HepG2 (cell line): ENCODE measurements around the gene HOXA6. TPM values are rescaled to one million over a fixed set of nuclear protein-coding genes. Genes with fewer than 3 reads are reported as not detected.

ENCODE experiments used
- ATAC-seq: fragments of 200-7000 bp; cut with Tn5 transposase; 3 replicates; pipeline ENCODE4 v1.9.1; 2020; ENCODE audit warnings: mild to moderate bottlenecking, moderate library complexity
- BruUV-seq: library from RNA; stranded (reverse); fragments of 400-500 nt; replicated peaks from 2 replicates; lab custom pipeline; 2021; lab: Mats Ljungman, UMichigan
- CTCF ChIA-PET: fragments of 300-600 bp; formaldehyde crosslinking; extraction: SDS; loops from one replicate; lab custom pipeline; 2021; ENCODE audit warnings: low total read pairs, inconsistent platforms, low intra/inter-chr PET ratio; lab: Yijun Ruan, JAX
- POLR2A ChIA-PET: fragments of 350-600 bp; sonication (Branson Sonifier 250); formaldehyde crosslinking; loops from one replicate; lab custom pipeline; 2020; ENCODE audit warnings: antibody characterized with exemption, inconsistent platforms; lab: Yijun Ruan, JAX
- DNase-seq: peaks from one replicate; pipeline ENCODE4 v3.0.0-alpha.2; 2015; ENCODE audit warnings: low spot score
- FAIRE-seq: peaks from 3 replicates; lab custom pipeline; 2011; peaks lifted over from hg19 to GRCh38; lab: Jason Lieb, UNC
- H2AFZ ChIP-seq: one replicate; pipeline ENCODE4 v1.6.1; 2011; ENCODE audit warnings: low read length, inconsistent platforms
- H3K27ac ChIP-seq: fragments of 300-600 bp; 3 replicates; pipeline ENCODE4 v1.8.0; 2011; ENCODE audit warnings: mixed run types, mild to moderate bottlenecking, mixed read lengths, low read length, inconsistent platforms; ENCODE audit not compliant: insufficient read depth; ENCODE audit errors: extremely low read length
- H3K27me3 ChIP-seq, 2 experiments: fragments of 200-600 bp in 1 of 2; 2 replicates in 1 of 2; 3 replicates in 1 of 2; pipeline versions ENCODE4 v1.6.0 to v1.8.0; 2011; ENCODE audit warnings: low read length in 2 of 2, mild to moderate bottlenecking in 2 of 2, moderate library complexity in 2 of 2, inconsistent platforms in 1 of 2; ENCODE audit not compliant: insufficient read depth in 2 of 2, control insufficient read depth in 1 of 2
- H3K36me3 ChIP-seq, 2 experiments: fragments of 200-600 bp in 1 of 2; replicated peaks in 1 of 2; 2 replicates in 1 of 2; 3 replicates in 1 of 2; pipeline versions ENCODE4 v1.5.1 to v1.8.0; 2011; ENCODE audit warnings: low read length in 2 of 2, inconsistent platforms in 1 of 2; ENCODE audit not compliant: insufficient read depth in 2 of 2, control insufficient read depth in 1 of 2
- H3K4me1 ChIP-seq: 2 replicates; pipeline ENCODE4 v1.5.1; 2012; ENCODE audit warnings: low read length, inconsistent platforms; ENCODE audit not compliant: insufficient read depth
- H3K4me2 ChIP-seq: 2 replicates; pipeline ENCODE4 v1.6.0; 2011; ENCODE audit warnings: low read depth, low read length, inconsistent platforms
- H3K4me3 ChIP-seq, 3 experiments: fragments of 200-600 bp in 1 of 3; sonication (generic), shearing (Covaris generic) in 1 of 3; replicated peaks in 1 of 3; 2 replicates each; pipeline ENCODE4 v1.5.1; 2011 to 2016; ENCODE audit warnings: low read length in 3 of 3, inconsistent platforms in 2 of 3, low read depth in 2 of 3, mild to moderate bottlenecking in 2 of 3, control low read depth in 1 of 3, mixed read lengths in 1 of 3; ENCODE audit not compliant: insufficient read depth in 1 of 3
- H3K79me2 ChIP-seq: one replicate; pipeline ENCODE4 v1.6.1; 2011; ENCODE audit warnings: low read length, inconsistent platforms; ENCODE audit not compliant: insufficient read depth
- H3K9ac ChIP-seq: 2 replicates; pipeline ENCODE4 v1.6.0; 2011; ENCODE audit warnings: mild to moderate bottlenecking, low read depth, low read length, inconsistent platforms; ENCODE audit not compliant: insufficient read depth
- H3K9me3 ChIP-seq: 2 replicates; pipeline ENCODE4 v1.5.1; 2012; ENCODE audit warnings: mild to moderate bottlenecking, low read length
- H4K20me1 ChIP-seq: 2 replicates; pipeline ENCODE4 v1.6.0; 2011; ENCODE audit warnings: inconsistent platforms, mild to moderate bottlenecking, low read length, moderate library complexity; ENCODE audit not compliant: insufficient read depth
- NKX3-1 ChIP-seq: sonication (generic); formaldehyde crosslinking; IDR thresholded peaks from 2 replicates; pipeline ENCODE4 v1.5.0; 2020; ENCODE audit warnings: missing genetic modification reagents
- SKI ChIP-seq: fragments of 450-650 bp; IDR thresholded peaks from one replicate; pipeline ENCODE4 v1.6.1; 2018; ENCODE audit warnings: mild to moderate bottlenecking; ENCODE audit not compliant: partially characterized antibody
- TAF15 ChIP-seq: fragments of 200-400 bp; formaldehyde crosslinking; IDR thresholded peaks from one replicate; pipeline ENCODE4 v1.6.1; 2018; ENCODE audit warnings: mild to moderate bottlenecking, low read depth, low read length; ENCODE audit not compliant: poor library complexity, severe bottlenecking
- TCF7L2 ChIP-seq: IDR thresholded peaks from 2 replicates; pipeline ENCODE4 v1.6.1; 2011; ENCODE audit warnings: mild to moderate bottlenecking, low read depth, low read length, moderate library complexity
- TEAD2 ChIP-seq: sonication (generic); formaldehyde crosslinking; IDR thresholded peaks from 2 replicates; pipeline ENCODE4 v1.9.0; 2021; ENCODE audit warnings: missing genetic modification reagents
- TIGD3 ChIP-seq: sonication (generic); formaldehyde crosslinking; IDR thresholded peaks from 2 replicates; pipeline ENCODE4 v1.5.1; 2020; ENCODE audit warnings: mild to moderate bottlenecking, missing genetic modification reagents, borderline replicate concordance
- ZMAT3 ChIP-seq: sonication (generic); formaldehyde crosslinking; conservative IDR thresholded peaks from 2 replicates; pipeline ENCODE4 v1.7.0; 2021; ENCODE audit warnings: missing genetic modification reagents
- ZNF326 ChIP-seq: sonication (generic); formaldehyde crosslinking; IDR thresholded peaks from 2 replicates; pipeline ENCODE4 v1.4.0; 2020; ENCODE audit warnings: missing genetic modification reagents, borderline replicate concordance
- ZNF558 ChIP-seq: sonication (generic); formaldehyde crosslinking; IDR thresholded peaks from 2 replicates; pipeline ENCODE4 v1.9.0; 2022; ENCODE audit warnings: mild to moderate bottlenecking, missing genetic modification reagents, borderline replicate concordance
- ZNF720 ChIP-seq: sonication (generic); formaldehyde crosslinking; IDR thresholded peaks from 2 replicates; pipeline ENCODE4 v1.4.0; 2020; ENCODE audit warnings: missing genetic modification reagents
- WGBS: methylation state at CpG from one replicate; pipeline ENCODE4 v1.1.6; 2017; ENCODE audit warnings: low lambda C conversion rate; 5-methylcytosine and 5-hydroxymethylcytosine counted together
- in situ Hi-C: cut with HindIII; loops from 2 replicates; pipeline ENCODE4 v1.10.0; 2017; ENCODE audit warnings: low pct_unique_long_range_greater_than_20kb; ENCODE audit not compliant: extremely low pct_ligation_motif_present
- intact Hi-C: fragments of 100-400 bp; cut with micrococcal nuclease; formaldehyde crosslinking; loops from one replicate; pipeline ENCODE4 v1.10.0; 2022; ENCODE audit not compliant: unreplicated experiment
- polyA plus RNA-seq, 8 experiments: library from polyadenylated mRNA; depleted of rRNA in 3 of 8; stranded (reverse) in 7 of 8; unstranded in 1 of 8; fragments of >200 nt; fragmentation: Illumina TruSeq in 4 of 8; extraction: Trizol in 4 of 8; gene quantifications; 2 replicates each; pipeline versions ENCODE4 v1.2.1 to v1.2.3, GENCODE V29; 2011 to 2016; ENCODE audit warnings: low read depth in 4 of 8, missing spikeins in 1 of 8, mixed read lengths in 1 of 8; ENCODE audit not compliant: insufficient read depth in 1 of 8
- total RNA-seq, 5 experiments: library from RNA; depleted of rRNA; stranded (reverse); fragments of >200 nt; fragmentation: Illumina TruSeq; extraction: Trizol; gene quantifications; 2 replicates each; pipeline ENCODE4 v1.2.3, GENCODE V29; 2016; ENCODE audit warnings: low read depth in 1 of 5
- TF ChIP-seq, protein P1 (sequence below), 2 experiments: sonication (generic) in 1 of 2; formaldehyde crosslinking in 1 of 2; IDR thresholded peaks; 2 replicates each; pipeline versions ENCODE4 v1.4.0 to v1.6.1; 2016 to 2020; ENCODE audit warnings: borderline replicate concordance in 1 of 2, low read depth in 1 of 2, mild to moderate bottlenecking in 1 of 2, missing genetic modification reagents in 1 of 2
- TF ChIP-seq, protein P2 (sequence below): sonication (generic); formaldehyde crosslinking; IDR thresholded peaks from 2 replicates; pipeline ENCODE4 v1.4.0; 2020; ENCODE audit warnings: missing genetic modification reagents

HOXA6 gene
- total and polyA plus RNA-seq, 2 of the 13 experiments (the other 11 are each of a cell fraction or from before 2014, with no cell fraction given) = 1.3 to 1.5 TPM

DNA sequence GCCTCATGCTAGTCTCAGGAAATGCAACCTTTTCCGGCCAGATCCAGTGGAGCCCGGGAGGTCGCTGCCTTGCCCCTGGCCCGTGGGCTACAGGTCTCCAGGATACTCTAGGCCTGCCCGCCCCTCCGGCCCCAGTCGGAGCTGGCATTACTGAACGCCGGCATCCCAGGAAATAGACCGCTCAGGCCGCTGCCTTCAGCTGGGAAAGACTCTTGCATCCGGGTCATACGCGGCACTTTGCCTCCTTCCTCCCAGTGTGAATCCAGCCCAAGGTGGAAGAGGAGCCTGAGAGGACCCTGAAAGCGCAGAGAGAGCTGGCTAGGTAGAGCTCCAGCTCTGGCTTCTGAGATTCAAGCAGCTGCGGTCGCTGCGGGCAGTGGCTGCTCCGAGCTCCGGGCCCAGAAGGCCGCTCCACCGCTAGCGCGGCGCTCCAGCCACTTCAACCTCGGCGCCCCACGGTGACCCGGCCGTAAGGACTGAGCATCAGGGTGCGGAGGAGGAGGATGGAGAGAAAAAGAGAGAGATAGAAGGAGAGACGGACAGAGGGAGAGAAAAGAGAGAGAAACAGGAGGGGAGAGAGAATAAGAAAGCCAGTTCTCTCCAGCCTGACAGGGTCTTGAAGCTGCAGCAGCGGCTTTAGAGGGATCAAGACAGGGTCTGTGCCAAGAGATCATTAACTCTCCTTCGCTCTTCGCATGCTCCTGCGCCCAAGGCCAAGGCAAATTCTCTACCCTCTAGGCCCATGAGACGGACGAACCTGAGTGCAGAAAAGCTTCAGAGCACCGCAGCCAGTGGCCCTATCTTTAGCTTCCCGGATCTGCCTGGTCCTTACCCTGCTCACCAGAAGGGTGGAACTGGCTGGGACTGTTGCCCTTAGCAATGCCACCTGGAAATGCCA is 28.3 kb upstream of the HOXA6 start:
- Histone ChIP-seq H4K20me1 (no peaks in the 10 kb centered on the region), H3K27ac (no peak overlapping the region), H3K27me3 (peaks cover 4 to 80% of the 10 kb centered on the region in 2 experiments), H3K4me3 (no peak overlapping the region), H3K9ac (no peak overlapping the region), H3K4me1 (peaks cover 30% of the 10 kb centered on the region), H3K9me3 (no peaks in the 10 kb centered on the region), H3K36me3 (no peaks in the 10 kb centered on the region), H3K79me2 (no peaks in the 10 kb centered on the region), H2AFZ (no peak overlapping the region), H3K4me2 (no peak overlapping the region)
- no peak for FAIRE-seq
- intact Hi-C loops = no loop called here
- no peak for DNase-seq
- ATAC-seq = no peak
- no TSS peak for BruUV-seq
- ChIA-PET CTCF (no interaction called here), POLR2A (no interaction called here)
- TF ChIP-seq ZNF558 (no peak), TEAD2 (CRISPR knock-in tag) (no peak), ZMAT3 (CRISPR knock-in tag) (no peak), ZNF720 (CRISPR knock-in tag) (no peak), TIGD3 (CRISPR knock-in tag) (no peak), TCF7L2 (no peak), NKX3-1 (CRISPR knock-in tag) (no peak), SKI (no peak), ZNF326 (CRISPR knock-in tag) (no peak), TAF15 (no peak)
- TF ChIP-seq, protein P1, sequence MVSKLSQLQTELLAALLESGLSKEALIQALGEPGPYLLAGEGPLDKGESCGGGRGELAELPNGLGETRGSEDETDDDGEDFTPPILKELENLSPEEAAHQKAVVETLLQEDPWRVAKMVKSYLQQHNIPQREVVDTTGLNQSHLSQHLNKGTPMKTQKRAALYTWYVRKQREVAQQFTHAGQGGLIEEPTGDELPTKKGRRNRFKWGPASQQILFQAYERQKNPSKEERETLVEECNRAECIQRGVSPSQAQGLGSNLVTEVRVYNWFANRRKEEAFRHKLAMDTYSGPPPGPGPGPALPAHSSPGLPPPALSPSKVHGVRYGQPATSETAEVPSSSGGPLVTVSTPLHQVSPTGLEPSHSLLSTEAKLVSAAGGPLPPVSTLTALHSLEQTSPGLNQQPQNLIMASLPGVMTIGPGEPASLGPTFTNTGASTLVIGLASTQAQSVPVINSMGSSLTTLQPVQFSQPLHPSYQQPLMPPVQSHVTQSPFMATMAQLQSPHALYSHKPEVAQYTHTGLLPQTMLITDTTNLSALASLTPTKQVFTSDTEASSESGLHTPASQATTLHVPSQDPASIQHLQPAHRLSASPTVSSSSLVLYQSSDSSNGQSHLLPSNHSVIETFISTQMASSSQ (IDR thresholded peaks at IDR 0.05; ENCODE audit: low read depth) = no peak
- TF ChIP-seq, protein P1 (CRISPR knock-in tag; IDR thresholded peaks at IDR 0.05; ENCODE audit: borderline replicate concordance) = no peak
- TF ChIP-seq, protein P2, sequence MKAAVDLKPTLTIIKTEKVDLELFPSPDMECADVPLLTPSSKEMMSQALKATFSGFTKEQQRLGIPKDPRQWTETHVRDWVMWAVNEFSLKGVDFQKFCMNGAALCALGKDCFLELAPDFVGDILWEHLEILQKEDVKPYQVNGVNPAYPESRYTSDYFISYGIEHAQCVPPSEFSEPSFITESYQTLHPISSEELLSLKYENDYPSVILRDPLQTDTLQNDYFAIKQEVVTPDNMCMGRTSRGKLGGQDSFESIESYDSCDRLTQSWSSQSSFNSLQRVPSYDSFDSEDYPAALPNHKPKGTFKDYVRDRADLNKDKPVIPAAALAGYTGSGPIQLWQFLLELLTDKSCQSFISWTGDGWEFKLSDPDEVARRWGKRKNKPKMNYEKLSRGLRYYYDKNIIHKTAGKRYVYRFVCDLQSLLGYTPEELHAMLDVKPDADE = no peak
- in situ Hi-C loops = no loop called here
- WGBS = 75% methylated on average over 28 of the region's 40 CpGs
